ENCODE measurements around the gene CARD9. TPM values are rescaled to one million over a fixed set of nuclear protein-coding genes. Genes with fewer than 3 reads are reported as not detected.

The CARD9 gene
- total and polyA plus RNA-seq, 2 of the 8 experiments (the other 6 are each of a cell fraction or from before 2014, with no cell fraction given) = 0.15 to 1.1 TPM

- Histone ChIP-seq H3K79me2 (ENCODE audit: control insufficient read depth in 1 of 2, insufficient read depth in 2 of 2, low read length in 2 of 2) (no peaks in the 10 kb centered on the region), H2BK15ac (ENCODE audit: low read length) (no peak overlapping the region), H3K23ac (ENCODE audit: insufficient read length) (no peak overlapping the region), H4K5ac (ENCODE audit: insufficient read length, low read depth, low read length) (no peak overlapping the region), H3K36me3 (ENCODE audit: control insufficient read depth in 2 of 4, insufficient read depth in 4 of 4, low read length in 3 of 4) (peaks cover 6 to 66% (median 34%) of the 10 kb centered on the region in 4 experiments; a peak in 7 of 8 replicates), H3K27me3 (replicated peaks in 1 of 4; ENCODE audit: control insufficient read depth in 3 of 4, extremely low read depth in 1 of 4, insufficient read depth in 3 of 4, low read length in 3 of 4) (no peaks in the 10 kb centered on the region), H2BK12ac (ENCODE audit: low read depth, low read length) (no peak overlapping the region), H3K27ac (ENCODE audit: low read depth, low read length) (no peak overlapping the region), H3K79me1 (ENCODE audit: low read depth, low read length) (no peaks in the 10 kb centered on the region; the same call in 1 of the 2 replicates), H3K4me1 (replicated peaks in 1 of 4; ENCODE audit: control insufficient read depth in 3 of 4, insufficient read depth in 4 of 4, low read length in 3 of 4) (no peaks in the 10 kb centered on the region), H3K4me2 (ENCODE audit: insufficient read depth in 1 of 2, low read depth in 2 of 2, low read length in 2 of 2) (no peak overlapping the region), H3K23me2 (ENCODE audit: low read depth, low read length) (no peaks in the 10 kb centered on the region), H3K4ac (replicated peaks; ENCODE audit: insufficient read length, low read depth, low read length) (no peak overlapping the region), H3K9ac (replicated peaks in 1 of 4; ENCODE audit: extremely low read depth in 1 of 4, low read depth in 3 of 4, low read length in 3 of 4) (no peak overlapping the region), H2AFZ (ENCODE audit: low read length) (no peak overlapping the region), H2AK5ac (ENCODE audit: low read depth, low read length) (no peak overlapping the region), H3K18ac (ENCODE audit: extremely low read depth, low read length) (no peak overlapping the region), H4K8ac (ENCODE audit: extremely low read depth, insufficient read depth, low read length) (no peak overlapping the region), H4K91ac (replicated peaks; ENCODE audit: insufficient read length, low read length) (no peak overlapping the region), H4K20me1 (replicated peaks in 1 of 2; ENCODE audit: control insufficient read depth in 1 of 2, insufficient read depth in 2 of 2, low read length in 2 of 2) (peaks cover 2 to 12% of the 10 kb centered on the region in 2 experiments), H2BK5ac (ENCODE audit: low read depth, low read length) (no peak overlapping the region), H3K14ac (ENCODE audit: insufficient read length) (no peak overlapping the region), H3K9me3 (ENCODE audit: insufficient read depth in 2 of 2, low read depth in 1 of 2, low read length in 1 of 2) (no peaks in the 10 kb centered on the region), H2BK20ac (ENCODE audit: low read length) (no peak overlapping the region), H3K56ac (replicated peaks; ENCODE audit: insufficient read length, low read depth, low read length) (no peak overlapping the region), H3K4me3 (ENCODE audit: extremely low read depth in 1 of 4, insufficient read depth in 2 of 4, low read depth in 3 of 4, low read length in 4 of 4) (no peak overlapping the region), H2BK120ac (replicated peaks; ENCODE audit: low read depth, low read length) (no peak overlapping the region)
- FAIRE-seq (no peak), DNase-seq (ENCODE audit: low read depth in 1 of 2, low spot score in 2 of 2) (no peak)
- TF ChIP-seq CBX5 (IDR thresholded peaks at IDR 0.05; ENCODE audit: low read depth, low read length) (no peak), SRF (IDR thresholded peaks at IDR 0.05; ENCODE audit: low read depth, low read length) (no peak), MAFK (IDR thresholded peaks at IDR 0.05; ENCODE audit: low read depth, low read length) (no peak), NRF1 (IDR thresholded peaks at IDR 0.05; ENCODE audit: low read depth, low read length) (no peak), CBX8 (IDR thresholded peaks at IDR 0.05; ENCODE audit: borderline replicate concordance, low read depth, low read length) (no peak), GABPA (IDR thresholded peaks at IDR 0.05; ENCODE audit: borderline replicate concordance, insufficient read depth, low read length) (no peak), MAX (IDR thresholded peaks at IDR 0.05) (no peak), TAF7 (optimal IDR thresholded peaks at IDR 0.05; ENCODE audit: borderline replicate concordance, low read depth, low read length) (no peak), RAD21 (IDR thresholded peaks at IDR 0.05 in 1 of 2, conservative IDR thresholded peaks at IDR 0.05 in 1 of 2; ENCODE audit: low read depth in 2 of 2, low read length in 2 of 2) (no peak)
- ChIA-PET POLR2A (ENCODE audit: partially characterized antibody) (interaction anchor here (1.0 to 14.0 kb wide), 11 partner anchors 8 to 58 kb away, joined by 3 to 139 read pairs (median 5); partner anchors contain the start of genes CARD9, DNLZ, INPP5E and SNAPC4), CTCF (ENCODE audit: partially characterized antibody) (interaction anchor here (1.0 to 2.4 kb wide), 5 partner anchors 8 to 69 kb away, joined by 3 to 10 read pairs (median 3); partner anchors contain the start of gene DNLZ)
- 93% methylated on average over 7 of the region's 9 CpGs; no CpG with 5 or more reads in 1 of the 2 experiments for WGBS, 2 experiments (ENCODE audit: extremely low coverage in 1 of 2, insufficient coverage in 1 of 2, insufficient read length in 1 of 2, insufficient replicate concordance in 2 of 2, low coverage in 1 of 2, low lambda C conversion rate in 2 of 2, missing lambda C conversion rate in 1 of 2)
These were observed 7.8 kb upstream of the CARD9 start for GRCh38 chr9:136381311-136381710.
